HG03159 (cell line): ENCODE data around the gene NECTIN1.

ENCODE experiments used
- ATAC-seq: cut with Tn5 transposase; IDR thresholded peaks from one replicate; pipeline ENCODE4 v1.9.1; 2021; ENCODE audit warnings: mild to moderate bottlenecking, moderate library complexity; ENCODE audit not compliant: unreplicated experiment

Gene NECTIN1, protein sequence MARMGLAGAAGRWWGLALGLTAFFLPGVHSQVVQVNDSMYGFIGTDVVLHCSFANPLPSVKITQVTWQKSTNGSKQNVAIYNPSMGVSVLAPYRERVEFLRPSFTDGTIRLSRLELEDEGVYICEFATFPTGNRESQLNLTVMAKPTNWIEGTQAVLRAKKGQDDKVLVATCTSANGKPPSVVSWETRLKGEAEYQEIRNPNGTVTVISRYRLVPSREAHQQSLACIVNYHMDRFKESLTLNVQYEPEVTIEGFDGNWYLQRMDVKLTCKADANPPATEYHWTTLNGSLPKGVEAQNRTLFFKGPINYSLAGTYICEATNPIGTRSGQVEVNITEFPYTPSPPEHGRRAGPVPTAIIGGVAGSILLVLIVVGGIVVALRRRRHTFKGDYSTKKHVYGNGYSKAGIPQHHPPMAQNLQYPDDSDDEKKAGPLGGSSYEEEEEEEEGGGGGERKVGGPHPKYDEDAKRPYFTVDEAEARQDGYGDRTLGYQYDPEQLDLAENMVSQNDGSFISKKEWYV

DNA sequence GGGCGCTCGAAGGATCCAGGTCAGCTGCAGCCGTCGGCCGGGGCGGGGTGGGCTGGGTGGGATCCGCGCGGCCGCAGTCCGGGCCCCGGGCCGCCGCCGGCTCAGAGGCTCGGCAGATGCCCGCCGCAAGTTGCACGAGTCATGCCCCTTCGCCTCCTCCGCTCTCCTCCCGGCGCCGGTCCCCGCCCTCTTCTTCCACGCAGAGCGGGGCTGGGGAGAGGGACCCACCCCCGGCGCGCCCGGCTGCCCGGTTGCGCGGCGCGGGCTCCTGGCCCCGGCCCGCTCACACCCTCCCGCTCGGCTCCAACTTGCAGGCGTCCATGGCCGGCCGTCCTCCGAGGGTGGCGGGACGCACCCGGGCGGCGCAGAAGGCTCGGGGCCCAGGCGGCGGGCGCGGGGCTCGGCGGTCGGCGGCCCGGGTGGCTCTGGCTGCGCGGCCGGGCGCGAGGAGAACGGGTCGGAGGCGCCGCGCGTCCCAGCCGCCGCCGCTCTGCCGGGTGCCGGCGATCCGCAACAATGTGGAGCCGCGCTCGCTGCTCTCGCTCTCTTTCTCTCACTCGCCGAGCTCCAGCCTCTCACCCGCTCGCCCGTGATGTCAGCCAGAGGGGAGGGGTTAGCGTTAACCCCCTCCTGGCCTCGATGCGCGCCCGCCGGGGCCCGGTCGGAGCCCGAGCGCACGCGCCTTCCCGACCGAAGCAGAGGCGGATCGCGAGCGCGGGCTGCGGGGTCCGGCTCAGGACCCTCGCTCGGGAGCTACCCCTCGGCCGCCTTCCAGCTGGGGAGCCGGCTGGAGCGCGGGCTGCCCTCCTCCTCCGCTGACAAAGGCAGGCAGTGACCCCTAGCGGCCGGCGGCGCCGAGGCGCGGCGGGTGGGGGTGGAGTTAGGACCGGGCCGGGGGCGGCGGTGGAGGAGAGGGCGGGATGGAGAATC is at the start of gene NECTIN1:
NECTIN1 (minus strand) TSS at position 550 of the 930 bp plus-strand sequence. CDS start 647 bp downstream, outside the sequence.
- peak; percentile 86 for ATAC-seq

DNA sequence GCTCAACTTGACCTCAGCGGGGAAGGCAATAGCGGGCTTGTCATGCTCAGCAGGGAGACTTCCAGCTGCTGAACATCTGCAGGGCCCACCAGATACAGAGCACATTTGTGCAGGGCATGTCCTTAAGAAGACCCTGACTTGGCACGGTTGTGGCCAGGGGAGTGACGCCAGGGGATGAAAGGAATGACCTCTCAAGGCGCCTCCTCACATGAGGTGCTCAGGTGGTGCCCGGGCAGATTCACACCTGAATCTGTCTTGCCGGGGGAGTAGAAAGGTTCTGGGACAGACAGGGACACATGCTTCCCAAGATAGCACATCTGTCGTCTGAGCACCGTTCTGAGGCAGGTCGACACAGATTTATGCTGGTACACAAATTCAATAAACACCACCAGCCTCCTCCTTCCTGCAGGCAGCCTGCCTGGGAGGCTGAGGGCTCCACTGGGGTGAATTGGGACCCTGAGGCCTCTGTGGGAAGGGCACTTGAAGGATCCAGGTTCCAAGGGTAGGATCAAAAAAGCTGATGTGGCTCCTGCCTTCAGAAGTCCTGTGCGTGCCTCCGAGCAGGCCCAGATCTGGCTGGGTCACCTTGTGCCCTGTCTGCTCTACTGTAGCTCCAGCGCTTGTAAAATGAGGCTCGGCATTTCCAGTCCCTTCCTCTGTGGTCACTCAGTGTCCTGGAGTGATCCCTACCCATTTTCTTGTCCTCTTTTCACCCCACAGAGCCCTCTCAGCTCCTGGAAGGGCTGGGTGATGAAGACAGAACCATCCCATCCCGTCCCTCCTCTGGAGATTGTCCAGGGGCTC is 49.6 kb upstream of the NECTIN1 start:
- no peak for ATAC-seq

DNA sequence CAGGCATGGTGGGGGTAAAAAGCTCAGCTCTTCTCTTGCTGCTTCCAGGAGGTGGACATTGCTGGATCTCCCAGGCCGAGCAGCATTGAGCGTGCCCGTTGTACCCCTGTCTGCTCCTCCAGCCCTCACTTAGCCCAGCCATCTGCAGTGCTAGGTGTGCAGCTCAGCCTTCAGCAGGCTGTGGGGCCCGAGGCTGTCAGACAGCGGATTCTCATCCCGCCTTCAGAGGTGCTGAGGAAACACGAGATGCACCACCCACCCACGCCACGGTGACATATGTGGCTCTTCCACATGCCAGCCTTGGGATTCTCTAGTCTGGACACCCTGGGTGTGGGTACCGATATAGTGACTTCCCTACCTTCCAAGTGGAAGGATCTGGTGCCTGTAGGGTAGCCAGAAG is 48.9 kb upstream of the NECTIN1 start:
- no peak for ATAC-seq

DNA sequence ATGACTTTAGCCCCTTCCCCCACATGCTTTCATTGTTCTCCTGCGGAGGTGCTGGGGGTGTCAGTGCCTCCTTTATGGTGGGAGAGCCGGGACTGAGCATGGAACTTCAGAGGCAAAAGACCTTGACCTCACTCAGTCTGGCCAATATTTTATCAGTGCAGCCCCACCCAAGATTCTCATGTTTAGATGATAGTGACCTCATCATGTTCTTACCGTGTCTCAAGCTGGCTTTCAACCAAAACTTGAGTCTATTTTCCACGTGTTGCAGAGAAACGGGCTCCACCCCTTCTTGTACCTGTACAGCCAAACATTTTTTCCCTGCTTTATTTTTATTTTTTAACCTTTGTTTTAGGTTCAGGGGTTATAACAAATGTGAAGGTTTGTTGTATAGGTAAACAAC is 47.7 kb upstream of the NECTIN1 start:
- no peak for ATAC-seq

GRCh38 chr11:119776031-119776636 is 47.1 kb upstream of the NECTIN1 start:
- no peak for ATAC-seq

GRCh38 chr11:119774172-119774763 is 45.3 kb upstream of the NECTIN1 start:
- ATAC-seq: no peak

DNA sequence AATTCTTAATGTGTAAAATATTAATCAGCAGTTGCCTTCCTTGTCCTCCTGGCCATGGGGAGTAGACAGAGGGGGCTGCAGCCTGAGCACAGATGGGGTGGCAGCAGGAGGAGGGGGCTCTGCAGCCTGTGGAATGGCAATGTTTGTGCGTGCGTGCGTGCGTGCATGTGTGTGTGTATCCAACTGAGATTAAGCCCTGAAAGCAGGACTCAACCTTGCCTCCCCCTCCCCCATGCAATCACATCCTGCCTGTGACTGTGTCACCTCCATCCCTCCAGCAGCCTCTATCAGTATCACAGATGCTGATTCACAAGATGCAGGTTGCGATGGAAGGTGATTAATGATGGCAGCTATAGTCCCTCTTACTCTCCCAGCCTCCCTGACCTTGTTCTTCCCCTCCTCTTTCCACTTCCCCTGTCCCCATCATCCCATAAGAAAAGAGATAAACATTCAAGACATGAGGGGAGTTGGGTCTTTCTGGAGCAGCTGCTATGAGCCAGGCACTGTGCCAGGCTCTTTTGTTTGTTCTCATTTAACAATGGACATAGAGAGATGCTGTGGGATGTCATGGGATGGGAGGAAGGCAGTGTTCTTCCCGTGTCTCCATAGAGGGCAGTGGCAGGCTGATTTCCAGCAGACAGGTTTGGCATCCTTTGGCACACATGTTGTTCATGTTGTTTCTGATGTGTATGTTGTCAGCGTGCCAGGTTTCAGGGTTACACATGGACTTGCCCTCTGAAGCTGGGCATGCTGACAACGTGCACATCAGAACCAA is 43.8 kb upstream of the NECTIN1 start:
- no peak for ATAC-seq

- no peak for ATAC-seq
Observed at GRCh38 chr11:119772076-119772475, 43.1 kb upstream of the NECTIN1 start.

GRCh38 chr11:119771172-119771770 is 42.3 kb upstream of the NECTIN1 start:
- no peak for ATAC-seq

DNA sequence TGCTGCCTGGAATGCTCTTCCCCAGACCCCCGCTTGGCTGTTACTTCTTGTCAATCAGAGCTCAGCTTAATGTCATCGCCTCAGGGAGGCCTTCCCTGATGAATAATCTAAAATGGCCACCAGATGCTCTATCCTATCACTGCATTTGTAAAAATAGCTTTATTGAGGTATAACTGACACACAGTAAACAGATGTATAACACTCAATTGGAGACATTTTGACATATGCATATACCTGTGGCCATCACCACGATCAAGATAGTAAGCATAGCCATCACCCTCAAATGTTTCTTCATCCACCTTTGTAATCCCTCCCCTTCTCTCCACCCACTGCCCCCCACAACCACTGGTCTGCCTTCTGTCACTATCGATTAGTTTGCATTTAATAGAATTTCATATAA is 36.6 kb upstream of the NECTIN1 start:
- no peak for ATAC-seq

DNA sequence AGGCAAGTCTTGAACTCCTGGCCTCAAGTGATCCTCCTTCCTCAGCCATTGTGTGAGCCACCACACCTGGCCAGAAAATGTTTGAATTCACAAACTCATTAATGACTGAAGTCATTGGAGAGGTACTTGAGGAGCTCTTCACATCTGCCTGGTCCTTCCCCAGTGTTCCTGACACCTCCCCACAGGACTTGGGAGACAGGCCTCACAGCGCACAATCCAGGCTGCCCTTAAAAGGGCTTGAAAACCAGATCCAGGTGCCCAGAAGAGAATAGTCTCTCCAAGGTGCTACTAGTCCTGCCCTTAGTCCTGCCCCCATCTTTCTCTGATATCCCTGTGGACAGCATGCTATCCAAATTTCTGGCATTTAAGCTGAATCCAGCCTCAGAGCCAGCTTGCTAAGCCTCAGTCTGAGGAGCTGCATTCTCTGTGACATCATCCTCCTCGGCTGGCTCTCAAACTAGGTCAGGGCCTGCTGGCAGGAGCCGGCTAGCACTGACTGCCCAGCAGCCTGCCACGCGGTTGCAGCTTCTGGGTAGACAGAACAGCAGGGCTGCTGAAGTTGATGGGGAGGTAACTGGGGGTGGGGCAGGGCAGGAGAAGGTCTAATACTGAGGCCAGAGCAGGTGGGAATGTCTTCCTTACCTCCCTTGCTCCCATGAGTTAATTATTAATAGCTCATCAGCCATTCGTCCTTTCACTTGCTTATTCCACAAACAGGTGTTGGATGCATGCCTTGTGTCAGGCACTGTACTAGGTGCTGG is 35.3 kb upstream of the NECTIN1 start:
- no peak for ATAC-seq

DNA sequence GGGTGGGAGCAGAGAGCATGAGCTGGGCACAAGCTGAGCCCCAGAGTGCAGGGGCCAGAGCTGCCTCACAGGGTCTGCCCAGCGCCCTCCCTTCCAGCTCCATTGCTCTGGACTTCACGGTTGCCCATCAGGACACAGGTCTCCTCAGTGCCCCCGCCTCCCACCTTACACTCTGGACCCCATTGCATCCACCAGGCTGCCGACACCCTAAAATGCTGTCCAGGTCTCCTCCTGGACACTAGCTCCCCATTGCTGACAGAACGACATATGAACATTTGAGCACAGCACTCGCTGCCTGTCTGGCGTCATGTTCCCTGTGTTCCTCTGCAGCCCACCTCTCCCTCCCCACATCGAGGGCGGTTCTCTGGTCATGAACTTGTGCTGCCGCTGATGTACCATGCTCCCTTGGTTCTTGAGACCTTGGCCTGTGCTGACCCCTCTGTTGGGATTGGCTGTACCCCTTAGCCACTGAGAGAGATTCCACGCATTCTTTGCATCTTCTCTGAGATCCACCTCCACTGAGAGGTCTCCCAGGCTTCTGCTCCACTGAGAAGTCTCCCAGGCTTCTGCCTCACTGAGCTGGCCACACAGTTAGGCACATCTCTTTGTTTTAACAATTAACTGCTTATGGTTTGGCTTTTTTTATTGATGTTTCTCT is 34.2 kb upstream of the NECTIN1 start:
- ATAC-seq: no peak

DNA sequence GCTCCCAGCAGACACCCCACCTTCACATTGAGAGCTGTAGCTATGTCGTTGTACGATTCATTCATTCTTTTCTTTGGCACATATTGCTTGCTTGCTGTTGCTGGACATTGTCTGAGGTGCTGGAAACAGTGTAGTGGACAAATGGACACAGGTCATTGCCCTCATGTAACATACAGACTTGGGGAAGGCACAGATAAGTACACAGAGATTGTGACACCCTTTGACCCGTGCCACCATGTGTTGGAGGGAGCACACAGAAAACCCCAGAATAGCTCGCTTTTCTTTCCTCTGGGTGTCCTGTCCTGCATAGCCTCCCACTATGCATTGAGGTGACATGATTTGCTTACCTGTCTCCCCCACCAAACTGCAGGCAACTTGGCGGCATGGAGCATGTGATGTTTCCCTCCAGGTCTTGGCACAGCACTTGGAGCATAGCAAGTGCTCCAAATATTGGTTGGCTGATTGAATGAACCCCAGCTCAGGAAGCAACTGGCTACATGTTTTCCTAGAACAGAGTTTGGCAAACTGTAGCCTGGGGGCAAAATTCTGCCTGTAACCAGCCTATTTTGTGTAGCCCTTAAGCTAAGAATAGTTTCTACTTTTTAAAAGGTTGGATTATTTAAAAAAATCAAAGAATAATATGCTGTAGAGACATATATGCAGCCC is 30.9 kb upstream of the NECTIN1 start:
- no peak for ATAC-seq

GRCh38 chr11:119759324-119759723 is 30.3 kb upstream of the NECTIN1 start:
- no peak for ATAC-seq

DNA sequence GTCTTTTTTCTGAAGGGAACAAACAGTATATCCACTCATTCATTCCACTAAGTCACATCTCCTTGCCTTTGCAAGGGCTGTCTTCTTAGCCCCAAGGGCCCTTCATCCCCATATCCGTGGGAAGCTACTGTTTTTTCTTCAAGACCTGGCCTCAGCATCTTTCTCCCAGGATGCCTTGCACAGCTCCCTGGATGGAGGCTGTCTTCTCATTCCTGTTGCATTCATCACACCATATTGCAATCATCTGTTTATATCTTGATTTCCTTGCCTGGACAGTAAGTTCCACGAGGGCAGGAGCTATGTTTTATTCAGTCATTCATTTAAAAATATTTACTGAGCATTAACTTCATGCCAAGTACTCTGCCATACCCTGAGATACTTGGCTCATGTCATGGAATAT is 29.3 kb upstream of the NECTIN1 start:
- no peak for ATAC-seq

GRCh38 chr11:119757378-119757777 is 28.4 kb upstream of the NECTIN1 start:
- ATAC-seq: no peak
